GM10266 (cell line): ENCODE measurements around the gene SLC28A1.

ENCODE experiments used
- DNase-seq: peaks from one replicate; pipeline ENCODE4 v3.0.0; 2012; ENCODE audit errors: extremely low spot score
- CTCF ChIP-seq: IDR thresholded peaks from 2 replicates; pipeline ENCODE4 v1.5.1; 2012; ENCODE audit warnings: mild to moderate bottlenecking, low read depth; ENCODE audit not compliant: control insufficient read depth, insufficient read depth; ENCODE audit errors: missing control alignments

The SLC28A1 gene

GRCh38 chr15:84970843-84971242 is 86.4 kb downstream of the SLC28A1 start:
- no peak for DNase-seq
- TF ChIP-seq CTCF = no peak

- DNase-seq = no peak
- no peak for TF ChIP-seq CTCF
These were observed 89.3 kb downstream of the SLC28A1 start for GRCh38 chr15:84973492-84974460.

- no peak for TF ChIP-seq CTCF
- no peak for DNase-seq
These were observed 91.4 kb downstream of the SLC28A1 start for GRCh38 chr15:84975871-84976351.

GRCh38 chr15:84976746-84977345 is 92.4 kb downstream of the SLC28A1 start:
- TF ChIP-seq CTCF = no peak
- DNase-seq = no peak

- TF ChIP-seq CTCF = no peak
- no peak for DNase-seq
These were observed 95.2 kb downstream of the SLC28A1 start for GRCh38 chr15:84979651-84980050.

- DNase-seq = peak; percentile 84
- no peak for TF ChIP-seq CTCF
These were observed 96.0 kb downstream of the SLC28A1 start for GRCh38 chr15:84980196-84981053.
